ENCODE results near the gene CELSR3. TPM values are rescaled to one million over a fixed set of nuclear protein-coding genes. Genes with fewer than 3 reads are reported as not detected.

Gene CELSR3
- total RNA-seq, 1 experiment from 2014 or later = 17.6 TPM

DNA sequence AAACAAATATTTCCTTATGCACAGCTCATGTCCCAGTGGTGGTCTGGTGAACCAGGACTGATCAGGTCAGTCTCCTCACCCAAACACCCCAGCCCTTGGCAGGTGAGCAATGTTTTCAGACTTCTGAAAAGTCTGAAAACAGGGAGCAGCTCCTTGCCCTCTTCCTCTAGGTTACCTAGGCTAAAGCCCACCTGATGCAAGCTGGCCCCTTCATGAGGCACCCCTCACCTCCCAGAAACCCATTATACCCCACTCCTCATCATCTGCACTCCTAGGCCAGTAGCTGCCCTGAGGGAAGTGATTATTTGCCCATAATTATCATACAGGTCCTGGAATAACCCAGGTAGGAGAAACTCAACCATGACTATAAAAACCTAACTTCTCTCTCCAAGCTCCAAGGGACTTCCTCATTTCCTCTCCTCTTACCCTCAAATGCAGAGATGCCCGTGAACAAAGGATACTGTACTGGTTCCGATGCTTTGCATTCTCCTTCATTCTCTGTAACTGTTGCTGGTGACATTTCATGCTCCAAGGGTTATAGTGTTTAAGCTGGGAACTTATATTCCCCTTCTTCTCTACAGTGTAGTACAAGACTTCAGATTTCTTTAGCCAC lies 28.3 kb upstream of the CELSR3 start:
- no peak for TF ChIP-seq CTCF (IDR thresholded peaks at IDR 0.05; ENCODE audit: unreplicated experiment)
- no TSS peak for BruUV-seq (replicated peaks)
- CTCF ChIA-PET = interaction anchor here (0.5 to 1.6 kb wide), 2 partner anchors 13 to 49 kb away, joined by 3 to 6 read pairs; no protein-coding TSS in a partner anchor
- Mint-ChIP-seq H3K9me3 (ENCODE audit: unreplicated experiment) (no peaks in the 10 kb centered on the region), H3K36me3 (ENCODE audit: insufficient read depth, unreplicated experiment) (peaks cover 96% of the 10 kb centered on the region), H3K27me3 (ENCODE audit: insufficient read depth, unreplicated experiment) (no peaks in the 10 kb centered on the region), H3K27ac (ENCODE audit: low read depth, unreplicated experiment) (peak overlapping the region; percentile 27), H3K4me1 (ENCODE audit: insufficient read depth, unreplicated experiment) (peaks cover 35% of the 10 kb centered on the region), H3K4me3 (ENCODE audit: unreplicated experiment) (no peak overlapping the region)
- DNase-seq (ENCODE audit: unreplicated experiment) = no peak
- intact Hi-C loops (cut with micrococcal nuclease) = loop anchor here (10.0 kb wide), 1 partner anchor 224 kb away; the partner anchor contains the start of gene ARIH2
- POLR2A ChIA-PET = interaction anchor here (0.5 to 1.8 kb wide), 2 partner anchors 26 to 75 kb away, joined by 3 to 11 read pairs; partner anchors contain the start of gene IP6K2

DNA sequence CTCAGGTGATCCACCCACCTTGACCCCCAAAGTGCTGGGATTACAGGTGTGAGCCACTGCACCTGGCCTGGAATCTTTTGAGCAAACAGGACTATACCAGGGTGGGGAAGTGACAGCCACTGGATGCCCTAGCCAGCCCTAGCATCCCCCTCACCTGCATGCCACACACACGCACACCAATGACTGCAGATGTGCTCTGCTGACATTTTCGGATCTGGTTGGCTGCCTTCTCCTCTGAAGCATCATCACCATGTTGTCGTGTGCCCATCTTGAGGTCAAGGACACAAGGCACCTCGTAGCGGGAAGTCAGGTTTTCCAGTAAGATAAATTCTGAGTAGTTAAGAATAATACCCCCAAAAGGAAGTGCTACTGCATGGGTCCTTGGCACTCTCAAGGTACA lies 26.7 kb upstream of the CELSR3 start:
- TF ChIP-seq CTCF (IDR thresholded peaks at IDR 0.05; ENCODE audit: unreplicated experiment) = no peak
- H3K4me3 Mint-ChIP-seq (ENCODE audit: unreplicated experiment) = no peak overlapping the region
- intact Hi-C loops (cut with micrococcal nuclease) = loop anchor here (5.0 to 10.0 kb wide), 2 partner anchors 78 to 135 kb away; partner anchors contain the start of gene PFKFB4
- no peak for DNase-seq (ENCODE audit: unreplicated experiment)
- H3K27me3 Mint-ChIP-seq (ENCODE audit: insufficient read depth, unreplicated experiment) = no peaks in the 10 kb centered on the region
- POLR2A ChIA-PET = interaction anchor here (1.1 to 1.2 kb wide), 3 partner anchors 27 to 51 kb away, joined by 3 to 4 read pairs (median 3); partner anchors contain the start of gene IP6K2
- H3K36me3 Mint-ChIP-seq (ENCODE audit: insufficient read depth, unreplicated experiment) = peaks cover 87% of the 10 kb centered on the region
- no peaks in the 10 kb centered on the region for H3K9me3 Mint-ChIP-seq (ENCODE audit: unreplicated experiment)
- H3K27ac Mint-ChIP-seq (ENCODE audit: low read depth, unreplicated experiment) = no peak overlapping the region
- H3K4me1 Mint-ChIP-seq (ENCODE audit: insufficient read depth, unreplicated experiment) = peaks cover 32% of the 10 kb centered on the region
- CTCF ChIA-PET = interaction anchor here (1.6 kb wide), 1 partner anchor 51 kb away, joined by 6 read pairs; no protein-coding TSS in a partner anchor
- no TSS peak for BruUV-seq (replicated peaks)

DNA sequence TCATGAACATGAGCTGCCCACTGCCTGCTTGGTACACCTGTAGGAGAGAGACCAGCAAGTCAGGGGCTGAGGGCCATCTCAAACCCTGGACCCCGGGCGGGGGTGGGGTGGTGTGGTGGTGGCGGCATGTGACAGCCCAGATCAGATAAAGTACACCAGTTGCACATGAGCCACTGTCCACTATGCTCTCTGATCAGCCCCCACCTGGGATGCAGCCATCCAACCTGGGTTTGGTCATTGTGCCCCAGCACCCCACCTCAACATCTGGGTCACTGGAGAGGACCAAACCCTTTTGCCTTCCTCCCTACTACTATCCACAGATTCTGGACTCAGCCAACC lies 26.0 kb upstream of the CELSR3 start:
- no peak for DNase-seq (ENCODE audit: unreplicated experiment)
- BruUV-seq (replicated peaks) = no TSS peak
- Mint-ChIP-seq H3K4me3 (ENCODE audit: unreplicated experiment) (no peak overlapping the region), H3K9me3 (ENCODE audit: unreplicated experiment) (no peaks in the 10 kb centered on the region), H3K27ac (ENCODE audit: low read depth, unreplicated experiment) (no peak overlapping the region), H3K36me3 (ENCODE audit: insufficient read depth, unreplicated experiment) (peaks cover 84% of the 10 kb centered on the region), H3K27me3 (ENCODE audit: insufficient read depth, unreplicated experiment) (no peaks in the 10 kb centered on the region), H3K4me1 (ENCODE audit: insufficient read depth, unreplicated experiment) (peaks cover 38% of the 10 kb centered on the region)
- TF ChIP-seq CTCF (IDR thresholded peaks at IDR 0.05; ENCODE audit: unreplicated experiment) = no peak
- intact Hi-C loops (cut with micrococcal nuclease) = loop anchor here (5.0 to 10.0 kb wide), 2 partner anchors 79 to 134 kb away; partner anchors contain the start of gene PFKFB4
- ChIA-PET CTCF (interaction anchor here (1.3 kb wide), 1 partner anchor 52 kb away, joined by 5 read pairs; no protein-coding TSS in a partner anchor), POLR2A (interaction anchor here (1.1 to 1.6 kb wide), 2 partner anchors 20 to 31 kb away, joined by 3 to 6 read pairs; no protein-coding TSS in a partner anchor)

GRCh38 chr3:48688032-48688736 lies 25.5 kb upstream of the CELSR3 start:
- ChIA-PET CTCF (interaction anchor here (0.6 to 1.3 kb wide), 2 partner anchors 22 to 52 kb away, joined by 3 to 5 read pairs; no protein-coding TSS in a partner anchor), POLR2A (interaction anchor here (1.1 to 1.6 kb wide), 2 partner anchors 21 to 31 kb away, joined by 3 to 6 read pairs; no protein-coding TSS in a partner anchor)
- H3K4me3 Mint-ChIP-seq (ENCODE audit: unreplicated experiment) = no peak overlapping the region
- intact Hi-C loops (cut with micrococcal nuclease) = loop anchor here (5.0 to 10.0 kb wide), 2 partner anchors 79 to 133 kb away; partner anchors contain the start of gene PFKFB4
- H3K27me3 Mint-ChIP-seq (ENCODE audit: insufficient read depth, unreplicated experiment) = no peaks in the 10 kb centered on the region
- DNase-seq (ENCODE audit: unreplicated experiment) = no peak
- peaks cover 39% of the 10 kb centered on the region for H3K4me1 Mint-ChIP-seq (ENCODE audit: insufficient read depth, unreplicated experiment)
- H3K9me3 Mint-ChIP-seq (ENCODE audit: unreplicated experiment) = no peaks in the 10 kb centered on the region
- no peak for TF ChIP-seq CTCF (IDR thresholded peaks at IDR 0.05; ENCODE audit: unreplicated experiment)
- peak overlapping the region; percentile 35 for H3K27ac Mint-ChIP-seq (ENCODE audit: low read depth, unreplicated experiment)
- H3K36me3 Mint-ChIP-seq (ENCODE audit: insufficient read depth, unreplicated experiment) = peaks cover 84% of the 10 kb centered on the region
- no TSS peak for BruUV-seq (replicated peaks)

Data from MCF 10A (cell line).